ENCODE data around the gene CHCHD6. TPM values are rescaled to one million over a fixed set of nuclear protein-coding genes. Genes with fewer than 3 reads are reported as not detected.
A peak's percentile ranks its signal among the peaks of the same experiment; 100 is the strongest.

CHCHD6 gene
- total RNA-seq, 1 donor from 2014 or later = 38.2 TPM

GRCh38 chr3:126938520-126939337, 234.7 kb downstream of the CHCHD6 start:
- no peak for TF ChIP-seq CTCF (conservative IDR thresholded peaks at IDR 0.05; ENCODE audit: low read depth, low read length)
- no peak overlapping the region for H3K4me3 ChIP-seq (ENCODE audit: low read depth, low read length)
- DNase-seq (ENCODE audit: low read depth) = no peak

- no peak overlapping the region for H3K4me3 ChIP-seq (ENCODE audit: low read depth, low read length)
- TF ChIP-seq CTCF (conservative IDR thresholded peaks at IDR 0.05; ENCODE audit: low read depth, low read length) = peak; percentile 26
- no peak for DNase-seq (ENCODE audit: low read depth)
Measured at GRCh38 chr3:126939338-126939718, 235.3 kb downstream of the CHCHD6 start.

- TF ChIP-seq CTCF (conservative IDR thresholded peaks at IDR 0.05; ENCODE audit: low read depth, low read length) = no peak
- no peak overlapping the region for H3K4me3 ChIP-seq (ENCODE audit: low read depth, low read length)
- no peak for DNase-seq (ENCODE audit: low read depth)
Measured at GRCh38 chr3:126939733-126940132, 235.7 kb downstream of the CHCHD6 start.

GRCh38 chr3:126941721-126942270, 237.8 kb downstream of the CHCHD6 start:
- no peak for TF ChIP-seq CTCF (conservative IDR thresholded peaks at IDR 0.05; ENCODE audit: low read depth, low read length)
- no peak overlapping the region for H3K4me3 ChIP-seq (ENCODE audit: low read depth, low read length)
- peak; percentile 42 for DNase-seq (ENCODE audit: low read depth)

GRCh38 chr3:126944089-126944965, 240.3 kb downstream of the CHCHD6 start:
- no peak for TF ChIP-seq CTCF (conservative IDR thresholded peaks at IDR 0.05; ENCODE audit: low read depth, low read length)
- no peak for DNase-seq (ENCODE audit: low read depth)
- no peak overlapping the region for H3K4me3 ChIP-seq (ENCODE audit: low read depth, low read length)

- peak; percentile 21 for TF ChIP-seq CTCF (conservative IDR thresholded peaks at IDR 0.05; ENCODE audit: low read depth, low read length)
- no peak overlapping the region for H3K4me3 ChIP-seq (ENCODE audit: low read depth, low read length)
- DNase-seq (ENCODE audit: low read depth) = no peak
Measured at GRCh38 chr3:126945171-126945721, 241.2 kb downstream of the CHCHD6 start.
